Mesenchymal stem cell (in vitro differentiated cells and primary cell): ENCODE results near the gene USP31.

Experiments
- DNase-seq: peaks from one replicate; pipeline ENCODE4 v3.0.0-alpha.2; 2013
- H2AFZ ChIP-seq: one replicate; pipeline ENCODE4 v1.6.1; 2013; ENCODE audit warnings: low read depth, mild to moderate bottlenecking, control low read depth, inconsistent platforms, low read length, moderate library complexity
- H2AK5ac ChIP-seq: 2 replicates; pipeline ENCODE4 v1.6.1; 2013; ENCODE audit warnings: low read length, moderate library complexity, mild to moderate bottlenecking, inconsistent platforms; ENCODE audit not compliant: severe bottlenecking
- H2BK120ac ChIP-seq: one replicate; pipeline ENCODE4 v1.6.1; 2013; ENCODE audit warnings: low read depth, mild to moderate bottlenecking, inconsistent platforms, low read length, moderate library complexity
- H2BK12ac ChIP-seq, 2 experiments: one replicate each; pipeline ENCODE4 v1.6.1; 2013; ENCODE audit warnings: inconsistent platforms in 2 of 2, low read length in 2 of 2, mild to moderate bottlenecking in 2 of 2, moderate library complexity in 2 of 2, control low read depth in 1 of 2
- H2BK15ac ChIP-seq: one replicate; pipeline ENCODE4 v1.6.1; 2013; ENCODE audit warnings: mild to moderate bottlenecking, low read depth, inconsistent platforms; ENCODE audit not compliant: poor library complexity, severe bottlenecking
- H2BK5ac ChIP-seq: 2 replicates; pipeline ENCODE4 v1.6.1; 2013; ENCODE audit warnings: low read depth, mild to moderate bottlenecking, low read length, control low read depth, inconsistent platforms; ENCODE audit not compliant: poor library complexity, severe bottlenecking
- H3K14ac ChIP-seq, 2 experiments: one replicate each; pipeline ENCODE4 v1.6.1; 2013; ENCODE audit warnings: inconsistent platforms in 2 of 2, low read length in 2 of 2, control low read depth in 1 of 2, mild to moderate bottlenecking in 1 of 2, moderate library complexity in 1 of 2
- H3K18ac ChIP-seq, 2 experiments: one replicate each; pipeline ENCODE4 v1.6.1; 2013; ENCODE audit warnings: inconsistent platforms in 2 of 2, low read length in 2 of 2, control low read depth in 1 of 2, low read depth in 1 of 2, mild to moderate bottlenecking in 1 of 2
- H3K23ac ChIP-seq, 2 experiments: one replicate each; pipeline ENCODE4 v1.6.1; 2013; ENCODE audit warnings: inconsistent platforms in 2 of 2, low read length in 2 of 2, mild to moderate bottlenecking in 2 of 2, moderate library complexity in 2 of 2, control low read depth in 1 of 2
- H3K27ac ChIP-seq: 2 replicates; pipeline ENCODE4 v1.5.1; 2013; ENCODE audit warnings: mild to moderate bottlenecking, moderate library complexity, low read length, control low read depth, inconsistent platforms; ENCODE audit not compliant: poor library complexity, severe bottlenecking
- H3K27me3 ChIP-seq, 2 experiments: 2 replicates each; pipeline versions ENCODE4 v1.6.1 to v1.7.0; 2013; ENCODE audit warnings: low read length in 2 of 2, mild to moderate bottlenecking in 2 of 2, moderate library complexity in 2 of 2, control low read depth in 1 of 2, inconsistent platforms in 1 of 2; ENCODE audit not compliant: control insufficient read depth in 1 of 2, insufficient read depth in 1 of 2
- H3K36me3 ChIP-seq, 2 experiments: 2 replicates each; pipeline versions ENCODE4 v1.6.1 to v1.7.0; 2013; ENCODE audit warnings: low read length in 2 of 2, control low read depth in 1 of 2, inconsistent platforms in 1 of 2, low read depth in 1 of 2, mild to moderate bottlenecking in 1 of 2; ENCODE audit not compliant: insufficient read depth in 2 of 2, control insufficient read depth in 1 of 2
- H3K4ac ChIP-seq, 2 experiments: one replicate each; pipeline ENCODE4 v1.6.1; 2013; ENCODE audit warnings: inconsistent platforms in 2 of 2, low read length in 2 of 2, mild to moderate bottlenecking in 2 of 2, moderate library complexity in 2 of 2, control low read depth in 1 of 2, low read depth in 1 of 2
- H3K4me1 ChIP-seq: 2 replicates; pipeline ENCODE4 v1.6.1; 2013; ENCODE audit warnings: low read depth, low read length, control low read depth; ENCODE audit not compliant: control insufficient read depth, insufficient read depth
- H3K4me2 ChIP-seq: 2 replicates; pipeline ENCODE4 v1.6.1; 2013; ENCODE audit warnings: low read length, mild to moderate bottlenecking, inconsistent platforms; ENCODE audit not compliant: poor library complexity, severe bottlenecking
- H3K4me3 ChIP-seq, 2 experiments: 2 replicates each; pipeline versions ENCODE4 v1.5.1 to v1.7.0; 2013; ENCODE audit warnings: low read length in 2 of 2, mild to moderate bottlenecking in 2 of 2, control low read depth in 1 of 2, low read depth in 1 of 2; ENCODE audit not compliant: insufficient read depth in 1 of 2
- H3K79me1 ChIP-seq: replicated peaks from 2 replicates; pipeline ENCODE4 v1.6.1; 2013; ENCODE audit warnings: mild to moderate bottlenecking, control low read depth, low read length, inconsistent platforms; ENCODE audit not compliant: poor library complexity, severe bottlenecking
- H3K9ac ChIP-seq: 2 replicates; pipeline ENCODE4 v1.7.0; 2013; ENCODE audit warnings: mild to moderate bottlenecking, low read length, moderate library complexity
- H3K9me3 ChIP-seq: 2 replicates; pipeline ENCODE4 v1.7.0; 2013; ENCODE audit warnings: mild to moderate bottlenecking, low read length; ENCODE audit not compliant: control insufficient read depth
- H4K8ac ChIP-seq: one replicate; pipeline ENCODE4 v1.6.1; 2013; ENCODE audit warnings: inconsistent platforms, mild to moderate bottlenecking, low read length, moderate library complexity
- H4K91ac ChIP-seq: one replicate; pipeline ENCODE4 v1.6.1; 2013; ENCODE audit warnings: mild to moderate bottlenecking, low read length, inconsistent platforms
- WGBS: methylation state at CpG from one replicate; pipeline ENCODE4 v1.1.7; 2013; ENCODE audit warnings: mixed read lengths; 5-methylcytosine and 5-hydroxymethylcytosine counted together

USP31 gene

DNA sequence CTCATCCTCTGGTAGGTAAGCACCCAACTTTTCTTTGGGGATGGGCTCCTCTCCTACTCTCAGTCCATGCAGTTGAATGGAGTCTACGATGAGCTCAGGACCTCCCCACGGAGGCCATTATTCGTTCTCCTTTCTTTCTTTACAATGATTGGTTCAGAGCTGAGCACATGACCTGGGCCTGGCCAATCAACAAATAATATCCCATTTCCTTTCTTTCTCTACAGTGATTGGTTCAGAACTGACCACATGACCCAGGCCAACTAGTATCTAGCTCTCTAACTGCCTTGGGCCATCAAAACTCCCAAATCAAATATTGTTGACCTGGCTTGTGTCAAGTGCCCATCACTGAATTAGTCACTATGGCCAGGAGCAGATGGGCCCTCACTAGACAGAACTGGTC, 129.2 kb downstream of the USP31 start:
- Histone ChIP-seq H3K14ac (no peak overlapping the region), H3K9ac (no peak overlapping the region), H3K18ac (no peak overlapping the region), H4K91ac (no peak overlapping the region), H2AFZ (no peak overlapping the region), H3K4me2 (no peak overlapping the region), H4K8ac (no peak overlapping the region), H3K36me3 (no peaks in the 10 kb centered on the region), H3K27ac (no peak overlapping the region), H3K9me3 (no peaks in the 10 kb centered on the region), H2BK12ac (no peak overlapping the region), H3K4me1 (peaks cover 2% of the 10 kb centered on the region), H3K79me1 (no peaks in the 10 kb centered on the region), H3K27me3 (peaks cover 0 to 14% of the 10 kb centered on the region in 2 experiments), H3K4ac (no peak overlapping the region), H3K23ac (no peak overlapping the region), H2BK5ac (no peak overlapping the region), H2BK120ac (no peak overlapping the region), H2AK5ac (no peak overlapping the region), H3K4me3 (no peak overlapping the region), H2BK15ac (no peak overlapping the region)
- WGBS = 81% methylated on average over 3 of the region's 3 CpGs
- DNase-seq = no peak

DNA sequence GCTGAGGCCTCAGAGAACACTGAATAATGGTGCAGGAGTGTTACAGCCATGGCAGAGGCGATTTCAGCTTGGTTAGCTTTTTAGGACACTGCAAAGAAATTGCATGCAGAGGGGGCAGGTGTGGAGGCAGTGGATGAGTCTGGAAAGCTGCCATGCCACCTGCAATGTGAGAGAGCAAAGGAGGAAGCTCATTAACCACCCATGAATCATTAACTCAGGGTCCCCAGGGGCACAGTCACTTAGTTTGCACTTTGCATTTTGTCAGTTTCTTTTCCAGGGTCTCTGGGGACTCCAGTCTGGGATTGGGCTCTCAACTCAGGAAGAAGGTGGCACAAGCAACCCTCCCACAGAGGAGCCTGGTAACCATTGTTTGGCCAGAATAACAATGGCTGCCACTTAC, 132.9 kb downstream of the USP31 start:
- DNase-seq = no peak
- Histone ChIP-seq H3K14ac (no peak overlapping the region), H2BK15ac (no peak overlapping the region), H4K91ac (no peak overlapping the region), H3K4me3 (no peak overlapping the region), H3K27me3 (peaks cover 0 to 21% of the 10 kb centered on the region in 2 experiments), H3K23ac (no peak overlapping the region), H3K9ac (no peak overlapping the region), H4K8ac (no peak overlapping the region), H3K9me3 (no peaks in the 10 kb centered on the region), H3K18ac (no peak overlapping the region), H2AK5ac (no peak overlapping the region), H2BK5ac (no peak overlapping the region), H3K79me1 (no peaks in the 10 kb centered on the region), H3K27ac (no peak overlapping the region), H3K36me3 (no peaks in the 10 kb centered on the region), H2AFZ (no peak overlapping the region), H3K4me1 (peaks cover 2% of the 10 kb centered on the region), H3K4ac (no peak overlapping the region), H3K4me2 (no peak overlapping the region), H2BK12ac (no peak overlapping the region), H2BK120ac (no peak overlapping the region)
- WGBS = 15% methylated on average over 1 of the region's 1 CpG

DNA sequence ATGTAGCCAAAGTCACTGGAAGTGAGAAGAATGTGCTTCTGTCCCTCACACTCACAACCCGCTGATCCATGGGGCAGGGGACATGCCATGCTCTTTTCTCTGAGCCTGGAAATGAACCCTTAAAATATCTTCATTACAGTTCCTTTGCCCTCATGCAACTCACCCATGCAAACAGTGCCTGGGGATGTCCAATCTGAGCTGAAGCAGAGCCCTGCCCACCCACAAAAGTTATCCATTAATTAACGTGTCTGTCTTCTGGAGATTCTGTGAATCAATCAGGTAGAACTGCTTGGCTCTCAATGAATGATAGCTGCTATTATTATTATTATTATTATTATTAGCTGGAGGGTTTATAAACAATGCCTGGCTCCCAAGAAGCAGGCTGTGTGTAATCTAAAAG, 133.7 kb downstream of the USP31 start:
- H2AFZ ChIP-seq = no peak overlapping the region
- WGBS = 88% methylated on average over 2 of the region's 2 CpGs

DNA sequence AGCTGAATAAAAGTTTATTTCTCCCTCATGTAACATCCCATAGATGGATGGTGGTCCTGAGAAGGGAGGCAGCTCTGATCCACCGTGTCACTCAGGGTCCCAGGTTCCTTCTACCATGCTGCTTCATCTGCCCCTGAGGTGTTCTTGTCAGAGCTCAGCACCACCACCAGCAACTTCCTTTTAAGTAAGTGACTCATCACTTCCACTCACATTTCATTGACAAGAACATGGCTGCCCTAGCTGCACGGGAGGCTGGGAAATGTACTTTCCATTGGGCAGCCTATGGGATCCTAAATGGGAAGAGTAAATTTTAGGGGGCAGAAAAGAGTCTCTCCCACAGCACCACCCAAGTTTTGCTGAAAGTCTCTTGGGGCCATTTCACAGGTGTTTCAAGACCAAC, 134.7 kb downstream of the USP31 start:
- H3K79me1 ChIP-seq = no peaks in the 10 kb centered on the region
- no peak overlapping the region for H3K4ac ChIP-seq
- no peak overlapping the region for H3K4me3 ChIP-seq
- 64% methylated on average over 2 of the region's 2 CpGs for WGBS
- H2BK5ac ChIP-seq = no peak overlapping the region
- no peak overlapping the region for H3K27ac ChIP-seq
- no peak overlapping the region for H3K4me2 ChIP-seq
- H3K9me3 ChIP-seq = no peaks in the 10 kb centered on the region
- H2BK15ac ChIP-seq = no peak overlapping the region
- H3K36me3 ChIP-seq = no peaks in the 10 kb centered on the region
- no peak overlapping the region for H3K23ac ChIP-seq
- H3K18ac ChIP-seq = no peak overlapping the region
- no peak for DNase-seq
- no peak overlapping the region for H4K91ac ChIP-seq
- no peak overlapping the region for H2BK12ac ChIP-seq
- no peak overlapping the region for H3K9ac ChIP-seq
- no peak overlapping the region for H4K8ac ChIP-seq
- no peak overlapping the region for H2AK5ac ChIP-seq
- peaks cover 2% of the 10 kb centered on the region for H3K4me1 ChIP-seq
- no peak overlapping the region for H2AFZ ChIP-seq
- H2BK120ac ChIP-seq = no peak overlapping the region
- H3K14ac ChIP-seq = no peak overlapping the region
- H3K27me3 ChIP-seq = peaks cover 0 to 24% of the 10 kb centered on the region in 2 experiments

More for the DNA sequence above, 133.7 kb downstream of the USP31 start:
- H3K18ac ChIP-seq = no peak overlapping the region
- H3K14ac ChIP-seq = no peak overlapping the region
- no peak overlapping the region for H2BK120ac ChIP-seq
- no peak overlapping the region for H2BK5ac ChIP-seq
- H4K8ac ChIP-seq = no peak overlapping the region
- H2BK15ac ChIP-seq = no peak overlapping the region
- no peaks in the 10 kb centered on the region for H3K36me3 ChIP-seq
- H4K91ac ChIP-seq = no peak overlapping the region
- H2BK12ac ChIP-seq = no peak overlapping the region
- H3K9me3 ChIP-seq = no peaks in the 10 kb centered on the region
- H3K4me1 ChIP-seq = peaks cover 2% of the 10 kb centered on the region
- no peak overlapping the region for H2AK5ac ChIP-seq
- no peak overlapping the region for H3K4me3 ChIP-seq
- no peak for DNase-seq
- H3K23ac ChIP-seq = no peak overlapping the region
- no peak overlapping the region for H3K4ac ChIP-seq
- H3K27me3 ChIP-seq = peaks cover 0 to 24% of the 10 kb centered on the region in 2 experiments
- H3K27ac ChIP-seq = no peak overlapping the region
- H3K4me2 ChIP-seq = no peak overlapping the region
- no peaks in the 10 kb centered on the region for H3K79me1 ChIP-seq
- H3K9ac ChIP-seq = no peak overlapping the region
